ENCODE measurements around the gene WBP2NL. TPM values are rescaled to one million over a fixed set of nuclear protein-coding genes. Genes with fewer than 3 reads are reported as not detected.

Gene WBP2NL
- polyA plus RNA-seq, 1 donor from 2014 or later: not detected

- H2AFZ ChIP-seq (ENCODE audit: low read depth, low read length): no peak overlapping the region
- H3K9me3 ChIP-seq (ENCODE audit: low read length): no peaks in the 10 kb centered on the region
- no peaks in the 10 kb centered on the region for H3K27me3 ChIP-seq (ENCODE audit: insufficient read depth, low read depth, low read length)
- peaks cover 4% of the 10 kb centered on the region for H3K36me3 ChIP-seq (ENCODE audit: insufficient read depth, low read length)
- peaks cover 39% of the 10 kb centered on the region for H3K79me2 ChIP-seq (replicated peaks; ENCODE audit: insufficient read depth, low read length)
- no peaks in the 10 kb centered on the region for H3F3A ChIP-seq (ENCODE audit: insufficient read depth, low read length, poor library complexity, severe bottlenecking)
- peaks cover 5% of the 10 kb centered on the region for H4K20me1 ChIP-seq (ENCODE audit: insufficient read depth)
- TF ChIP-seq MXI1 (conservative IDR thresholded peaks at IDR 0.05; ENCODE audit: poor library complexity, severe bottlenecking): no peak
- TF ChIP-seq REST (IDR thresholded peaks at IDR 0.05; ENCODE audit: borderline replicate concordance): no peak
- no peak for TF ChIP-seq SMC3 (conservative IDR thresholded peaks at IDR 0.05; ENCODE audit: poor library complexity)
- TF ChIP-seq EP300 (conservative IDR thresholded peaks at IDR 0.05; ENCODE audit: poor library complexity, severe bottlenecking): no peak
- TF ChIP-seq RAD21 (conservative IDR thresholded peaks at IDR 0.05): no peak
- TF ChIP-seq CTCF (IDR thresholded peaks at IDR 0.05; ENCODE audit: poor library complexity, severe bottlenecking): no peak
- TF ChIP-seq EZH2 (IDR thresholded peaks at IDR 0.05; ENCODE audit: borderline replicate concordance, insufficient read depth, low read length, poor library complexity, severe bottlenecking): no peak
- TF ChIP-seq TAF1 (IDR thresholded peaks at IDR 0.05; ENCODE audit: low read depth): no peak
- no peak for TF ChIP-seq POLR2AphosphoS5 (IDR thresholded peaks at IDR 0.05)
- H3K9ac ChIP-seq (ENCODE audit: low read length): no peak overlapping the region
- H3K27ac ChIP-seq (ENCODE audit: low read length): no peak overlapping the region
- H3K4me3 ChIP-seq (ENCODE audit: low read length): no peak overlapping the region
- no peak overlapping the region for H3K4me2 ChIP-seq (ENCODE audit: low read length)
- no peaks in the 10 kb centered on the region for H3K9me2 ChIP-seq (ENCODE audit: insufficient read depth, low read length)
These were observed 15.7 kb upstream of the WBP2NL start for GRCh38 chr22:41982865-41983264.

- H3K4me2 ChIP-seq (ENCODE audit: low read length): no peak overlapping the region
- H3K27ac ChIP-seq (ENCODE audit: low read length): no peak overlapping the region
- no peak overlapping the region for H2AFZ ChIP-seq (ENCODE audit: low read depth, low read length)
- H3K4me3 ChIP-seq (ENCODE audit: low read length): no peak overlapping the region
- no peaks in the 10 kb centered on the region for H3K27me3 ChIP-seq (ENCODE audit: insufficient read depth, low read depth, low read length)
- H3F3A ChIP-seq (ENCODE audit: insufficient read depth, low read length, poor library complexity, severe bottlenecking): no peaks in the 10 kb centered on the region
- H3K9me3 ChIP-seq (ENCODE audit: low read length): no peaks in the 10 kb centered on the region
- peaks cover 4% of the 10 kb centered on the region for H3K36me3 ChIP-seq (ENCODE audit: insufficient read depth, low read length)
- peaks cover 31% of the 10 kb centered on the region for H3K79me2 ChIP-seq (replicated peaks; ENCODE audit: insufficient read depth, low read length)
- H3K9ac ChIP-seq (ENCODE audit: low read length): no peak overlapping the region
- peaks cover 5% of the 10 kb centered on the region for H4K20me1 ChIP-seq (ENCODE audit: insufficient read depth)
- TF ChIP-seq POLR2AphosphoS5 (IDR thresholded peaks at IDR 0.05) (no peak), EZH2 (IDR thresholded peaks at IDR 0.05; ENCODE audit: borderline replicate concordance, insufficient read depth, low read length, poor library complexity, severe bottlenecking) (no peak), EP300 (conservative IDR thresholded peaks at IDR 0.05; ENCODE audit: poor library complexity, severe bottlenecking) (no peak), CTCF (IDR thresholded peaks at IDR 0.05; ENCODE audit: poor library complexity, severe bottlenecking) (no peak), TAF1 (IDR thresholded peaks at IDR 0.05; ENCODE audit: low read depth) (no peak), RAD21 (conservative IDR thresholded peaks at IDR 0.05) (no peak)
- H3K9me2 ChIP-seq (ENCODE audit: insufficient read depth, low read length): no peaks in the 10 kb centered on the region
These were observed 14.8 kb upstream of the WBP2NL start for GRCh38 chr22:41983513-41984405.
